ENCODE measurements around the gene COL9A2.

COL9A2 gene

GRCh38 chr1:40265919-40266318, 51.2 kb downstream of the COL9A2 start:
- TF ChIP-seq OSR1 (CRISPR knock-in tag; IDR thresholded peaks at IDR 0.05): no peak
- TF ChIP-seq RARB (CRISPR knock-in tag; IDR thresholded peaks at IDR 0.05): no peak
- TF ChIP-seq BACH2 (CRISPR knock-in tag; IDR thresholded peaks at IDR 0.05; ENCODE audit: borderline replicate concordance): no peak
- no peak for TF ChIP-seq TOX (CRISPR knock-in tag; IDR thresholded peaks at IDR 0.05; ENCODE audit: borderline replicate concordance)
- TF ChIP-seq ISL1 (CRISPR knock-in tag; IDR thresholded peaks at IDR 0.05): no peak
- no peak for TF ChIP-seq TCF4 (CRISPR knock-in tag; IDR thresholded peaks at IDR 0.05; ENCODE audit: borderline replicate concordance)
- no peak for TF ChIP-seq CSDC2 (CRISPR knock-in tag; IDR thresholded peaks at IDR 0.05)
- no peak for TF ChIP-seq ZFP30 (CRISPR knock-in tag; IDR thresholded peaks at IDR 0.05)
- TF ChIP-seq PPARA (CRISPR knock-in tag; IDR thresholded peaks at IDR 0.05; ENCODE audit: borderline replicate concordance): no peak
- TF ChIP-seq ARNTL (CRISPR knock-in tag; IDR thresholded peaks at IDR 0.05; ENCODE audit: borderline replicate concordance, low read depth): no peak
- no peak for TF ChIP-seq ZNF8 (CRISPR knock-in tag; IDR thresholded peaks at IDR 0.05)
- TF ChIP-seq ZNF565 (CRISPR knock-in tag; conservative IDR thresholded peaks at IDR 0.05; ENCODE audit: low read depth): no peak
- TF ChIP-seq POU6F1 (CRISPR knock-in tag; IDR thresholded peaks at IDR 0.05; ENCODE audit: borderline replicate concordance, low read depth): no peak
- no peak for TF ChIP-seq ZNF70 (CRISPR knock-in tag; IDR thresholded peaks at IDR 0.05)
- no peak for TF ChIP-seq PATZ1 (CRISPR knock-in tag; IDR thresholded peaks at IDR 0.05; ENCODE audit: borderline replicate concordance)
- TF ChIP-seq SNAI2 (CRISPR knock-in tag; IDR thresholded peaks at IDR 0.05): no peak
- no peak for TF ChIP-seq CSRNP3 (CRISPR knock-in tag; IDR thresholded peaks at IDR 0.05)
- no peak for TF ChIP-seq ZC3H10 (CRISPR knock-in tag; IDR thresholded peaks at IDR 0.05)
- no peak for ATAC-seq

- no peak for TF ChIP-seq ESRRG (CRISPR knock-in tag; IDR thresholded peaks at IDR 0.05)
- no peak for TF ChIP-seq RARB (CRISPR knock-in tag; IDR thresholded peaks at IDR 0.05)
- no peak for TF ChIP-seq ZC3H10 (CRISPR knock-in tag; IDR thresholded peaks at IDR 0.05)
- no peak for TF ChIP-seq ZNF565 (CRISPR knock-in tag; conservative IDR thresholded peaks at IDR 0.05; ENCODE audit: low read depth)
- no peak for TF ChIP-seq CREB5 (CRISPR knock-in tag; IDR thresholded peaks at IDR 0.05; ENCODE audit: low read depth)
- no peak for TF ChIP-seq CSDC2 (CRISPR knock-in tag; IDR thresholded peaks at IDR 0.05)
- TF ChIP-seq CSRNP3 (CRISPR knock-in tag; IDR thresholded peaks at IDR 0.05): no peak
- no peak for TF ChIP-seq TCF4 (CRISPR knock-in tag; IDR thresholded peaks at IDR 0.05; ENCODE audit: borderline replicate concordance)
- TF ChIP-seq POU6F1 (CRISPR knock-in tag; IDR thresholded peaks at IDR 0.05; ENCODE audit: borderline replicate concordance, low read depth): no peak
- no peak for TF ChIP-seq ISL1 (CRISPR knock-in tag; IDR thresholded peaks at IDR 0.05)
- no peak for TF ChIP-seq ZNF8 (CRISPR knock-in tag; IDR thresholded peaks at IDR 0.05)
- no peak for TF ChIP-seq OSR1 (CRISPR knock-in tag; IDR thresholded peaks at IDR 0.05)
- no peak for TF ChIP-seq TSHZ2 (CRISPR knock-in tag; IDR thresholded peaks at IDR 0.05)
- no peak for TF ChIP-seq ARNTL (CRISPR knock-in tag; IDR thresholded peaks at IDR 0.05; ENCODE audit: borderline replicate concordance, low read depth)
- no peak for TF ChIP-seq SNAI2 (CRISPR knock-in tag; IDR thresholded peaks at IDR 0.05)
- TF ChIP-seq TOX (CRISPR knock-in tag; IDR thresholded peaks at IDR 0.05; ENCODE audit: borderline replicate concordance): no peak
- no peak for TF ChIP-seq ZFP3 (CRISPR knock-in tag; IDR thresholded peaks at IDR 0.05)
- TF ChIP-seq ZFP30 (CRISPR knock-in tag; IDR thresholded peaks at IDR 0.05): no peak
- ATAC-seq: no peak
These were observed 51.8 kb downstream of the COL9A2 start for GRCh38 chr1:40265298-40265697.

All from SK-N-SH treated with all-trans-retinoic acid at 6 μM for 48 hours (cell line).